IgD-negative memory B cell (primary cell): ENCODE results near the gene CFAP45. TPM values are rescaled to one million over a fixed set of nuclear protein-coding genes. Genes with fewer than 3 reads are reported as not detected.

ENCODE experiments used
- H3K27ac Mint-ChIP-seq, 3 donors: one replicate each; pipeline ENCODE4 v1.8.0; 2020 to 2022; ENCODE audit warnings: mild to moderate bottlenecking in 3 of 3, mixed read lengths in 3 of 3, moderate library complexity in 1 of 3
- H3K27me3 Mint-ChIP-seq: one replicate; pipeline ENCODE4 v1.8.0; 2021; ENCODE audit warnings: mixed read lengths
- H3K36me3 Mint-ChIP-seq: one replicate; pipeline ENCODE4 v1.8.0; 2020; ENCODE audit warnings: mild to moderate bottlenecking, mixed read lengths
- H3K4me1 Mint-ChIP-seq, 3 donors: one replicate each; pipeline ENCODE4 v1.8.0; 2020 to 2022; ENCODE audit warnings: mixed read lengths in 3 of 3, mild to moderate bottlenecking in 1 of 3
- H3K4me3 Mint-ChIP-seq, 4 donors: one replicate each; pipeline ENCODE4 v1.8.0; 2020 to 2022; ENCODE audit warnings: mild to moderate bottlenecking in 4 of 4, mixed read lengths in 4 of 4, moderate library complexity in 3 of 4
- H3K9me3 Mint-ChIP-seq, 3 donors: one replicate each; pipeline ENCODE4 v1.8.0; 2020 to 2021; ENCODE audit warnings: mixed read lengths in 3 of 3, mild to moderate bottlenecking in 1 of 3
- polyA plus RNA-seq: library from polyadenylated mRNA; unstranded; fragments of 300-500 nt; fragmentation: Illumina TruSeq; gene quantifications from one replicate; pipeline ENCODE4 v1.2.3, GENCODE V29; 2021

The CFAP45 gene
- polyA plus RNA-seq, 1 donor from 2014 or later, result 1.2 TPM

- peak overlapping the region in 1 of 3 donors; percentile 64 for H3K27ac Mint-ChIP-seq
- no peaks in the 10 kb centered on the region for H3K9me3 Mint-ChIP-seq
- no peaks in the 10 kb centered on the region for H3K36me3 Mint-ChIP-seq
- H3K4me3 Mint-ChIP-seq, result peak overlapping the region; percentile 54 to 95 (median 88)
- peaks cover 0 to 9% (median 6%) of the 10 kb centered on the region in 3 donors for H3K4me1 Mint-ChIP-seq
- H3K27me3 Mint-ChIP-seq, result peaks cover 3% of the 10 kb centered on the region
These were observed 45.2 kb downstream of the CFAP45 start for GRCh38 chr1:159854693-159855192.

- no peaks in the 10 kb centered on the region for H3K9me3 Mint-ChIP-seq
- peaks cover 5% of the 10 kb centered on the region for H3K27me3 Mint-ChIP-seq
- H3K4me1 Mint-ChIP-seq, result peaks cover 0 to 9% (median 6%) of the 10 kb centered on the region in 3 donors
- H3K27ac Mint-ChIP-seq, result no peak overlapping the region
- no peaks in the 10 kb centered on the region for H3K36me3 Mint-ChIP-seq
- peak overlapping the region; percentile 78 to 89 (median 82) for H3K4me3 Mint-ChIP-seq
These were observed 45.8 kb downstream of the CFAP45 start for GRCh38 chr1:159854116-159854692.

- peaks cover 0 to 9% (median 6%) of the 10 kb centered on the region in 3 donors for H3K4me1 Mint-ChIP-seq
- no peaks in the 10 kb centered on the region for H3K9me3 Mint-ChIP-seq
- peak overlapping the region; percentile 78 to 89 (median 82) for H3K4me3 Mint-ChIP-seq
- no peaks in the 10 kb centered on the region for H3K36me3 Mint-ChIP-seq
- peaks cover 8% of the 10 kb centered on the region for H3K27me3 Mint-ChIP-seq
- no peak overlapping the region for H3K27ac Mint-ChIP-seq
These were observed 46.4 kb downstream of the CFAP45 start for GRCh38 chr1:159853417-159854115.

- H3K4me3 Mint-ChIP-seq, result no peak overlapping the region
- no peaks in the 10 kb centered on the region for H3K9me3 Mint-ChIP-seq
- peaks cover 2% of the 10 kb centered on the region for H3K36me3 Mint-ChIP-seq
- H3K4me1 Mint-ChIP-seq, result peaks cover 0 to 9% (median 6%) of the 10 kb centered on the region in 3 donors
- H3K27ac Mint-ChIP-seq, result no peak overlapping the region
- peaks cover 10% of the 10 kb centered on the region for H3K27me3 Mint-ChIP-seq
These were observed 48.6 kb downstream of the CFAP45 start for GRCh38 chr1:159851407-159851806.

GRCh38 chr1:159849626-159850366 lies 50.2 kb downstream of the CFAP45 start:
- Mint-ChIP-seq H3K36me3 (peaks cover 4% of the 10 kb centered on the region), H3K27me3 (peaks cover 9% of the 10 kb centered on the region), H3K27ac (no peak overlapping the region), H3K9me3 (no peaks in the 10 kb centered on the region), H3K4me3 (no peak overlapping the region), H3K4me1 (peaks cover 0 to 6% (median 5%) of the 10 kb centered on the region in 3 donors)

GRCh38 chr1:159848326-159848725 lies 51.6 kb downstream of the CFAP45 start:
- Mint-ChIP-seq H3K4me3 (no peak overlapping the region), H3K27me3 (peaks cover 11% of the 10 kb centered on the region), H3K4me1 (no peaks in the 10 kb centered on the region), H3K9me3 (no peaks in the 10 kb centered on the region), H3K36me3 (peaks cover 4% of the 10 kb centered on the region), H3K27ac (no peak overlapping the region)

- Mint-ChIP-seq H3K27ac (peak overlapping the region in 1 of 3 donors; percentile 80), H3K36me3 (peaks cover 4% of the 10 kb centered on the region), H3K4me3 (no peak overlapping the region), H3K4me1 (no peaks in the 10 kb centered on the region), H3K9me3 (no peaks in the 10 kb centered on the region), H3K27me3 (peaks cover 14% of the 10 kb centered on the region)
These were observed 52.7 kb downstream of the CFAP45 start for GRCh38 chr1:159847231-159847630.

GRCh38 chr1:159845751-159846629 lies 54.0 kb downstream of the CFAP45 start:
- H3K27ac Mint-ChIP-seq, result no peak overlapping the region
- H3K36me3 Mint-ChIP-seq, result peaks cover 4% of the 10 kb centered on the region
- H3K4me3 Mint-ChIP-seq, result no peak overlapping the region
- H3K27me3 Mint-ChIP-seq, result peaks cover 15% of the 10 kb centered on the region
- H3K4me1 Mint-ChIP-seq, result no peaks in the 10 kb centered on the region
- no peaks in the 10 kb centered on the region for H3K9me3 Mint-ChIP-seq

GRCh38 chr1:159843459-159843858 lies 56.5 kb downstream of the CFAP45 start:
- H3K27me3 Mint-ChIP-seq, result peaks cover 10% of the 10 kb centered on the region
- no peaks in the 10 kb centered on the region for H3K9me3 Mint-ChIP-seq
- peaks cover 4% of the 10 kb centered on the region for H3K36me3 Mint-ChIP-seq
- peaks cover 0 to 6% (median 0%) of the 10 kb centered on the region in 3 donors for H3K4me1 Mint-ChIP-seq
- H3K4me3 Mint-ChIP-seq, result no peak overlapping the region
- H3K27ac Mint-ChIP-seq, result no peak overlapping the region

GRCh38 chr1:159841749-159842148 lies 58.2 kb downstream of the CFAP45 start:
- no peak overlapping the region for H3K4me3 Mint-ChIP-seq
- no peak overlapping the region for H3K27ac Mint-ChIP-seq

GRCh38 chr1:159839116-159839849 lies 60.7 kb downstream of the CFAP45 start:
- peaks cover 0 to 1% (median 0%) of the 10 kb centered on the region in 3 donors for H3K9me3 Mint-ChIP-seq
- H3K4me3 Mint-ChIP-seq, result no peak overlapping the region
- peaks cover 0 to 7% (median 0%) of the 10 kb centered on the region in 3 donors for H3K4me1 Mint-ChIP-seq
- H3K27ac Mint-ChIP-seq, result no peak overlapping the region
- peaks cover 7% of the 10 kb centered on the region for H3K27me3 Mint-ChIP-seq
- H3K36me3 Mint-ChIP-seq, result no peaks in the 10 kb centered on the region

More at GRCh38 chr1:159841749-159842148, 58.2 kb downstream of the CFAP45 start:
- Mint-ChIP-seq H3K9me3 (no peaks in the 10 kb centered on the region), H3K27me3 (peaks cover 10% of the 10 kb centered on the region), H3K36me3 (peaks cover 1% of the 10 kb centered on the region), H3K4me1 (peaks cover 0 to 6% (median 0%) of the 10 kb centered on the region in 3 donors)

GRCh38 chr1:159838715-159839114 lies 61.2 kb downstream of the CFAP45 start:
- peaks cover 8% of the 10 kb centered on the region for H3K27me3 Mint-ChIP-seq
- H3K9me3 Mint-ChIP-seq, result peaks cover 0 to 1% (median 0%) of the 10 kb centered on the region in 3 donors
- no peaks in the 10 kb centered on the region for H3K36me3 Mint-ChIP-seq
- H3K4me1 Mint-ChIP-seq, result peaks cover 0 to 7% (median 0%) of the 10 kb centered on the region in 3 donors
- no peak overlapping the region for H3K27ac Mint-ChIP-seq
- no peak overlapping the region for H3K4me3 Mint-ChIP-seq

GRCh38 chr1:159835862-159836525 lies 64.0 kb downstream of the CFAP45 start:
- H3K4me3 Mint-ChIP-seq, result no peak overlapping the region
- H3K9me3 Mint-ChIP-seq, result peaks cover 0 to 1% (median 0%) of the 10 kb centered on the region in 3 donors
- no peak overlapping the region for H3K27ac Mint-ChIP-seq
- no peaks in the 10 kb centered on the region for H3K36me3 Mint-ChIP-seq
- H3K4me1 Mint-ChIP-seq, result peaks cover 0 to 7% (median 0%) of the 10 kb centered on the region in 3 donors
- peaks cover 2% of the 10 kb centered on the region for H3K27me3 Mint-ChIP-seq
